HFFc6 (cell line): ENCODE data around the gene ZNF267. TPM values are rescaled to one million over a fixed set of nuclear protein-coding genes. Genes with fewer than 3 reads are reported as not detected.
"Not testable (repeated sequence)": the region's sequence is repeated elsewhere in the genome, so short reads cannot be mapped to it uniquely, and the experiment has no call there.

Source experiments
- DNase-seq: peaks from one replicate; pipeline ENCODE4 v3.0.0-alpha.2; 2018
- H3K27ac Mint-ChIP-seq: 2 replicates; pipeline ENCODE4 v1.8.0; 2020; ENCODE audit warnings: mild to moderate bottlenecking, mixed read lengths
- H3K27me3 Mint-ChIP-seq: 2 replicates; pipeline ENCODE4 v1.8.0; 2021; ENCODE audit warnings: mild to moderate bottlenecking, moderate library complexity, mixed read lengths; ENCODE audit not compliant: insufficient read depth
- H3K36me3 Mint-ChIP-seq: 2 replicates; pipeline ENCODE4 v1.8.0; 2021; ENCODE audit warnings: low read depth, mixed read lengths
- H3K4me1 Mint-ChIP-seq: 2 replicates; pipeline ENCODE4 v1.8.0; 2020; ENCODE audit warnings: low read depth, mixed read lengths
- H3K4me3 Mint-ChIP-seq: 2 replicates; pipeline ENCODE4 v1.8.0; 2020; ENCODE audit warnings: mild to moderate bottlenecking, moderate library complexity, mixed read lengths
- H3K9me3 Mint-ChIP-seq: 2 replicates; pipeline ENCODE4 v1.8.0; 2020; ENCODE audit warnings: mild to moderate bottlenecking, mixed read lengths
- long read RNA-seq: library from polyadenylated mRNA; unstranded; transcript quantifications from one replicate; pipeline ENCODE4 v2.0.0, GENCODE V29; 2019
- total RNA-seq, 6 experiments: library from RNA; stranded (reverse); fragmentation: NEBNext Ultra II Directional; extraction: Animal tissue kit (Norgen Biotek cat#: 25700); gene quantifications; 2 replicates in 1 of 6; 3 replicates in 5 of 6; pipeline ENCODE4 v1.2.3, GENCODE V29; 2021
- TF ChIP-seq, protein P1 (sequence below): fragments of 200-600 bp; sonication (generic); IDR thresholded peaks from 2 replicates; pipeline ENCODE4 v1.5.0; 2021; ENCODE audit warnings: antibody characterized with exemption, mild to moderate bottlenecking

ZNF267 gene
- total RNA-seq = 1 to 10 TPM; 5.5 to 8.9 (median 6.9) TPM
- long read RNA-seq, partial matches to known transcripts = 0 of 2 reads
- long read RNA-seq, other reads (novel, unspliced or antisense) = 0 of 2 reads

DNA sequence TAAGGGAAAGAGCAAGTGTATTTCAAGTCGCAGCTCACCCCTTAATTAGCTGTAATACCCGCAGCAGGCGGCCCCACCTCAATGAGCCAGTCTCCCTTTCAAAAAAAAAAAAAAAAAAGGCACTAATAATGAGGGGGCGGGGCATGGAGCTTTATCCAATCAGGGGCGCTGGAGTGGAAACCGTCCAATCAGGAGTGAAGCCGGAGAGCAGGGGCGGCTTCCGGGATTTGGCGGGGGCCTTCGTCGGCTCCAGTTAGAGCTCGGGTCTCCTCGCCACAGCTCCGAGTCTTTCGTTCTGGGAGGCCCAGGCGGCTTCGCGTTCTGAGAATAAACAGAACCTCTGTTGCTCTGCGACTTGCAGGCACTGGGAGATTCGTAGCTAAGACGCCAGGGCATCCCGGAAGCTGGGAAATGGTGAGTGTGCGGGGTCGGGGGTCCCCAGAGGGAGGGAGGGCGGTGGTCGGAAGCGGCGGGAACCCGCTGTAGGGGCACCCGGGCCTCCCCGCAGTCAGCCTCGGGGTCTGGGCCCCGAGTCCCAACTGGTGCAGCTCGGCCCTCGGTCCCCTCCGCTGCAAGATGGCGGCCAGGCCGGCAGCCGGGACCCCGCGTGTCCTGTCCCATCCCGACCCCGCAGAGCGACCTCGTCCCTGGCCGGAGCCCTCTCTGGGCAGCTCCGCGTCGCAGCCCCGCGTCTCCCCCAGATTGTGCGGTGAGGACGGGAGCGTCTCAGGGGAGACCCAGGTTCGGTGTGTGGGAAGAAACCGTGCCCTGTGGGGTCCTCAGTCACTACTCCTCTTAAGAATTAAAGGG is at the start of gene ZNF267:
Gene ZNF267 (plus strand): TSS at position 252 of the 810 bp plus-strand sequence. CDS start 160 bp downstream, at position 412.
- TF ChIP-seq, protein P1, sequence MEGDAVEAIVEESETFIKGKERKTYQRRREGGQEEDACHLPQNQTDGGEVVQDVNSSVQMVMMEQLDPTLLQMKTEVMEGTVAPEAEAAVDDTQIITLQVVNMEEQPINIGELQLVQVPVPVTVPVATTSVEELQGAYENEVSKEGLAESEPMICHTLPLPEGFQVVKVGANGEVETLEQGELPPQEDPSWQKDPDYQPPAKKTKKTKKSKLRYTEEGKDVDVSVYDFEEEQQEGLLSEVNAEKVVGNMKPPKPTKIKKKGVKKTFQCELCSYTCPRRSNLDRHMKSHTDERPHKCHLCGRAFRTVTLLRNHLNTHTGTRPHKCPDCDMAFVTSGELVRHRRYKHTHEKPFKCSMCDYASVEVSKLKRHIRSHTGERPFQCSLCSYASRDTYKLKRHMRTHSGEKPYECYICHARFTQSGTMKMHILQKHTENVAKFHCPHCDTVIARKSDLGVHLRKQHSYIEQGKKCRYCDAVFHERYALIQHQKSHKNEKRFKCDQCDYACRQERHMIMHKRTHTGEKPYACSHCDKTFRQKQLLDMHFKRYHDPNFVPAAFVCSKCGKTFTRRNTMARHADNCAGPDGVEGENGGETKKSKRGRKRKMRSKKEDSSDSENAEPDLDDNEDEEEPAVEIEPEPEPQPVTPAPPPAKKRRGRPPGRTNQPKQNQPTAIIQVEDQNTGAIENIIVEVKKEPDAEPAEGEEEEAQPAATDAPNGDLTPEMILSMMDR = no peak
- H3K27ac Mint-ChIP-seq = peak within 1 kb of the TSS; percentile 97

DNA sequence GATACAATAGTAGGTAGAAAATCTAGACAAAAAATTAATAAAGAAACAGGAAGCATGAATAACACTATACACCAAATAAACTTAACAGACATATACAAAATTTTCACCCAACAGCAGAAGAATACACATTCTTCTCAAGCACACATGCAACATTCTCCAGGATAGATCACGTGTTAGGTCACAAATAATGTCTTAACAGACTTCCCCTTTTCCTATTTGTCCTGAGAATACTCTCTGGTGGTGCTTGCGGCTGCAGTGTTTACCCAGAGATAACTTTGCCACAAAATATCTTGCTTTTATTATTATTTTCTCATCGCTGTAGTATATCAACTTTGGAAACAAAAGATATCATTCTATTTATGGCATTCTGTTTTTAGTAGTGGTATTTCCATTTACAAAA is 40.6 kb upstream of the ZNF267 start:
- no peak for DNase-seq
- TF ChIP-seq, protein P1 = no peak
- Mint-ChIP-seq H3K9me3 (peaks cover 19% of the 10 kb centered on the region), H3K4me1 (no peaks in the 10 kb centered on the region), H3K36me3 (no peaks in the 10 kb centered on the region; the same call in 1 of the 2 replicates), H3K4me3 (no peak overlapping the region), H3K27ac (no peak overlapping the region), H3K27me3 (no peaks in the 10 kb centered on the region; the same call in 1 of the 2 replicates)

More for the DNA sequence above, at the start of gene ZNF267:
- DNase-seq = peak; percentile 86
- peaks cover 66% of the 10 kb centered on the region for H3K4me1 Mint-ChIP-seq
- H3K4me3 Mint-ChIP-seq = peak within 1 kb of the TSS; percentile 90
- peaks cover 4% of the 10 kb centered on the region for H3K27me3 Mint-ChIP-seq
- H3K9me3 Mint-ChIP-seq = no peaks in the 10 kb centered on the region
- H3K36me3 Mint-ChIP-seq = peaks cover 5% of the 10 kb centered on the region

DNA sequence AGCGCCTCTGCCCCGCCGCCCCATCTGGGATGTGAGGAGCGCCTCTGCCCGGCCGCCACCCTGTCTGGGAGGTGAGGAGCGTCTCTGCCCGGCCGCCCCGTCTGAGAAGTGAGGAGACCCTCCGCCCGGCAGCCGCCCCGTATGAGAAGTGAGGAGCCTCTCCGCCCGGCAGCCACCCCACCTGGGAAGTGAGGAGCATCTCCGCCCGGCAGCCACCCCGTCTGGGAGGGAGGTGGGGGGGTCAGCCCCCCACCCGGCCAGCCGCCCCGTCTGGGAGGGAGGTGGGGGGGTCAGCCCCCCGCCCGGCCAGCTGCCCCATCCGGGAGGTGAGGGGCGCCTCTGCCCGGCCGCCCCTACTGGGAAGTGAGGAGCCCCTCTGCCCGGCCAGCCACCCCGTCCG is 37.2 kb upstream of the ZNF267 start:
- H3K4me1 Mint-ChIP-seq, H3K36me3 Mint-ChIP-seq, H3K4me3 Mint-ChIP-seq, H3K27me3 Mint-ChIP-seq, DNase-seq, H3K27ac Mint-ChIP-seq: not testable (repeated sequence)
- peaks cover 34% of the 10 kb centered on the region for H3K9me3 Mint-ChIP-seq

DNA sequence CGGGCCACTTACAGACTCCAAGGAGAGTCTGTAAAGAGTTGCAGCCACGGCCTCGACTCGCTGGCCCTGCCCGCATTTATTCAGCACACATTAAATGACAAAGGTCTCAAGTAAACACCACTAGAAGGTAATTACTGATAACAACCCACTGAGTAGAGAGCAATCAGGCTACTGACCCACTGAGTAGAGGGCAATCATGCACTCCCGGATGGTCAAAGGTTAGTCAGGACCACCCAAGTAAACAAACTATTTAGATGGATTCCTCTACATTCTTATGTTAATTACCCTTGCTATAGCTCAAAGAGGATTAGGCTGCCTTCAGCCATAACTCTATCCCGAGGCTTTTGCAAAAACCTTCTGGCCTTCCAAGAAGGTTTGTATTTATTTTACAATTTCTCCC is 30.7 kb upstream of the ZNF267 start:
- no peaks in the 10 kb centered on the region for H3K4me1 Mint-ChIP-seq

DNA sequence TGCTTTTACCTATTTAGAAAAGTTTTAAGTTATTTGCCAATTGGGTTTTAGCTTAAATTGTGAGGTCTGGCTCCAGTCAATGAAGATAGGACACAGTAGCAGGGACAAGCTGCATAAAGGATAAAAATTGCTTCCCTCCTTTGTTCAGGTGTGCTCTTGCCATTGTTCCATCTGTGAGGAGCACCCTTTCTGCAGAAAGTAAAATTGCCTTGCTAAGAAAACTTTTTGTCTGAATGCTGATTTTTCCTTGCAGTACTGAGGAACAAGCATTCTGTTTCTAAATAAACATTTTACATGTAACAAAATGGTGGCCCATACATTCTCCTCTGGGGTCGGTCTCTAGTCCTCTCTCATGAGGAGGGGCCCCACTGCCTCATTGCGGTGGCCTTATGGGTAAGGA is 25.0 kb upstream of the ZNF267 start:
- not testable (repeated sequence) for H3K27me3 Mint-ChIP-seq, H3K27ac Mint-ChIP-seq, H3K4me3 Mint-ChIP-seq, H3K4me1 Mint-ChIP-seq, DNase-seq, H3K36me3 Mint-ChIP-seq
- peaks cover 35% of the 10 kb centered on the region for H3K9me3 Mint-ChIP-seq

More for the DNA sequence above, 30.7 kb upstream of the ZNF267 start:
- DNase-seq = no peak
- TF ChIP-seq, protein P1 = no peak
- Mint-ChIP-seq H3K27ac (no peak overlapping the region), H3K36me3 (no peaks in the 10 kb centered on the region; the same call in 1 of the 2 replicates), H3K9me3 (peaks cover 35% of the 10 kb centered on the region), H3K27me3 (no peaks in the 10 kb centered on the region; the same call in 1 of the 2 replicates), H3K4me3 (no peak overlapping the region)

DNA sequence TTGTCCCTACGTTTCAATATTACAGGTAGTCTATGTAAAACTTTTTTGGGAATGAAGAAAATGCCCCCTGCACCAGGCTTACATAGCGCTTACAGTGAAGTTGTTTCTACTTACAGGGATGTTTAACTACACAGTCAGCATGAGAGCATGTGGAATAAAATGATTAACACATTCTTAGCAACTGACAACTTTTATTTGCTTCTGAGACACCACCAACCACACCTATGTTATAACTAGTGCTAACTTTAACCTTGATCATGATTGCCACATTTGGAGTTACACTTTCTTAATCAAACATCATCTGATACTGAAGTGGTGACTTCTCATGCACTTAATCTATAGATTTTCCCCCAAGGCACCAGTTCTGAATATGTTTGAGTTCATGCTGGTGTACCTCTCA is 20.3 kb upstream of the ZNF267 start:
- H3K4me3 Mint-ChIP-seq = no peak overlapping the region
- no peak overlapping the region for H3K27ac Mint-ChIP-seq
- H3K27me3 Mint-ChIP-seq = peaks cover 10% of the 10 kb centered on the region
- TF ChIP-seq, protein P1 = no peak
- H3K36me3 Mint-ChIP-seq = peaks cover 9% of the 10 kb centered on the region; the same call in 1 of the 2 replicates
- DNase-seq = no peak
- H3K9me3 Mint-ChIP-seq = peaks cover 15% of the 10 kb centered on the region
- H3K4me1 Mint-ChIP-seq = no peaks in the 10 kb centered on the region
